CD4-positive, alpha-beta T cell treated with Interleukin-17A for 1 hour (primary cell): ENCODE results near the gene ZNF385C.

ENCODE experiments used
- DNase-seq: peaks from one replicate; pipeline ENCODE4 v3.0.0-alpha.2; 2020

Gene ZNF385C

DNA sequence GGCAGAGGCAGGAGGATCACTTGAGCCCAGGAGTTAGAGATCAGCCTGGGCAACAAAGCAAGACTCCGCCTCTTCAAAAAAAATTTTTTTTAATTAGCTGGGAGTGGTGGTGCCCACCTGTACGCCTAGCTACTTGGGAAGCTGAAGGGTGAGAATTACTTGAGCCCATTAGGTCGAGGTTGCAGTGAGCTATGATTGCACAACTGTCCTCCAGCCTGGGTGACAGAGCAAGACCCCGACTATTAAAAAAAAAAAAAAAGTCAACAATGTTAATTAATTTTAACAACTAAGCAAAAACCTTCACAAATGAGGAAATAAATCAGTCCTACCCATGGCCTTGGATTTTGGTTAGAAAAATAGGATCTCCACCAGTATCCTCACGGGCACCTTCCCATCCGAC is 8.9 kb upstream of the ZNF385C start:
- DNase-seq, result no peak

DNA sequence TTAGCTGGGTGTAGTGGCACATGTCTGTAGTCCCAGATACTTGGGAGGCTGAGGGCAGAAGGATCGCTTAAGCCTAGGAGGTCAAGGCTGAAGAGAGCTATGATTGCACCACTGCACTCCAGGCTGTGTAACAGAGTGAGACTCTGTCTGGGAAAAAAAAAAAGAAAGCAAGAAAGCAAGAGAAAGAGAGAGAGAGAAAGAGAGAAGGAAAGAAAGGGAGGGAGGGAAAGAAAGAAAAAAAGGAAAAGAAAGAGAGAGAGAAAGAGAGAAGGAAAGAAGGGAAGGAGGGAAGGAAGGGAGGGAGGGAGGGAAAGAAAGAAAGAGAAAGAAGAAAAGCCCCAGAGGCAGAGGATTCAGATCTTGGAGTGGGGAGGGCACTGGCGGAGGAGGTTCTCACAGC is 7.7 kb upstream of the ZNF385C start:
- no peak for DNase-seq

DNA sequence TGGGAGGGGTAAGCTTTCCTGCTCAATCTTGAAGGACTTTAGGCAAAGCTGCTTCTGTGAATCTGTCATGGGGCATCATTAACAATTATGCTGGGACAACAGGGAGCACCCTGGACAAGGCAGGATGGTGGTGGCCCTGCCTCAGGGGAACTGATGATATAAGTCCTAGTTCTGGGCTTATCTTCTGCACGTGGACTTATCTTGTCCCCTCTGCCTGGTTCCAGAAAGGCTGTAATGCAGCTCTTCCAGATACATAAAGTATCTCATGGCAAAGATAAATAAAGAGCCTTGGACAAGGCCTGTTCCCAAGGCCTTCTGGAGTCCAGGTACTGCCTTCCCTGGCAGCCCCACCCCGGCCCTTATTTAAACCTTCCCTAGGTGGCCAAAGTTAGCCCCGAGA is 6.0 kb upstream of the ZNF385C start:
- no peak for DNase-seq

DNA sequence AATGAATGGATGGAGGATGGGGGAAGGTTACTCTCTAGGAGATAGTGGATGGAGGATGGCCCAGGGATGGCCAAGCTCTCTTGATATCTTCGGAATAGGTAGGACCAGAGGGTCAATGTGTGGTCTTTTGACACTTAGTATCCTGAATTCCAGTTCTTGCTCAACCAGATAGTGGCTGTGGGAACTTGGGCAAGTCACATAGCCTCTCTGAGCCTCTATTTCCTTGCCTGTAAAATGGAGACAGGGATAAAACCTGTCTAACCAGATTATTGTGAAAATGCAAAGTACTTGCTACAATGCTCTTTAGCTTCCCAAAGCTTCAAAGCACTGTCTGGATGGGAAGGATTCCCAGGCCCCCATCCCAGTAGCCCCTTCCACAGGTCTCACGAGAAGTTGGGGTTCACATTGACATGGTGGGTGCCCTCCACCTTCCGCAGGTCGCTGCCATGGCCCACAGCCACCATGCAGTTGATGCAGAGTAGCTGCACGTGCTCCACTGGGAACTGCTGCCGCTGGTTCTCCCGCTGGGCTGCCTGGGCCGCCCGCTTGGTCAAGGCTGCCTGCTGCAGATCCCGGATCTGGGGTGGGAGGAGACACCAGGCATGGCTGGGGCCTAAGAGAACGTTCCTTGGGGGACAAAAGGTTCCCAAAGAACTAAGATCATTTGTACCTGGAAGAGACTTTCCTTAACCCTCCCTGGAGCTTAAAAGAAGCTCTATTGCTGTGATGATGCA is 5.1 kb upstream of the ZNF385C start:
- no peak for DNase-seq

- DNase-seq, result peak; percentile 63
Observed at GRCh38 chr17:42101513-42102292, 3.4 kb upstream of the ZNF385C start.

DNA sequence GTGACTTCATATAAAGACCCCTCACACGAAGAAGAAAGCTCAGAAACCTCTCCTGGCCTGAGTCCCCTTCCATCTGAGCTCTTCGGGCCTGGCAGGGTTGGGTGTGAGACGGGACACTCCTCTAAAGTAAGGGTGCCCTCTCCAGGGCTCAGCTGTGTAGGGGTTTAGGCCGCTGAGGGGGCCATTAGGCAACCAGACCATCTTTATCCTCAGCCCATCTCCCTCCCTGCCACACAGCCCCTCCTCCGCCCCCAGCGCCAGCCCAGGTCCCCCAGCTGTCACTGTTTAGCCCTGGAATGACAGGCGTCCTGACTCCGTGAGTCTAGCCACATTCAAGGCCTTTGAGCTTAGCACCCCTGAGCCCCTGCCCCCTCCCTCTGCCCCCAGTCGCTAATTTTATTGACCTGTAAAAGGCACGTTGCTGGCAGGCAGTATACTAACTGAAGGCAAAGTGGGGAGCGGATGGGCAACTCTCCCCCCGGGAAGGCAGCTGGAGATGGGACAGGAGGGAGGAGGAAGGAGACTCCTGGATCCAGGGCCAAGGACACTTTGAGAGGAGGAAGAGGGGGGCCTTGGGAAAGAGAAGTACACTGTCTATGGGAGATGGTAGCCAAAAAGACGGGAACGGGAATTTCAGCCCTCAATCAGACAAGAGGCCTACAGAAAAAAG is 592 bp upstream of the ZNF385C start:
- DNase-seq, result no peak

- DNase-seq, result no peak
Observed at GRCh38 chr17:42096360-42097111, 1.7 kb downstream of the ZNF385C start.

- no peak for DNase-seq
Observed at GRCh38 chr17:42094375-42095069, 3.8 kb downstream of the ZNF385C start.

GRCh38 chr17:42092939-42093338 is 5.3 kb downstream of the ZNF385C start:
- no peak for DNase-seq

DNA sequence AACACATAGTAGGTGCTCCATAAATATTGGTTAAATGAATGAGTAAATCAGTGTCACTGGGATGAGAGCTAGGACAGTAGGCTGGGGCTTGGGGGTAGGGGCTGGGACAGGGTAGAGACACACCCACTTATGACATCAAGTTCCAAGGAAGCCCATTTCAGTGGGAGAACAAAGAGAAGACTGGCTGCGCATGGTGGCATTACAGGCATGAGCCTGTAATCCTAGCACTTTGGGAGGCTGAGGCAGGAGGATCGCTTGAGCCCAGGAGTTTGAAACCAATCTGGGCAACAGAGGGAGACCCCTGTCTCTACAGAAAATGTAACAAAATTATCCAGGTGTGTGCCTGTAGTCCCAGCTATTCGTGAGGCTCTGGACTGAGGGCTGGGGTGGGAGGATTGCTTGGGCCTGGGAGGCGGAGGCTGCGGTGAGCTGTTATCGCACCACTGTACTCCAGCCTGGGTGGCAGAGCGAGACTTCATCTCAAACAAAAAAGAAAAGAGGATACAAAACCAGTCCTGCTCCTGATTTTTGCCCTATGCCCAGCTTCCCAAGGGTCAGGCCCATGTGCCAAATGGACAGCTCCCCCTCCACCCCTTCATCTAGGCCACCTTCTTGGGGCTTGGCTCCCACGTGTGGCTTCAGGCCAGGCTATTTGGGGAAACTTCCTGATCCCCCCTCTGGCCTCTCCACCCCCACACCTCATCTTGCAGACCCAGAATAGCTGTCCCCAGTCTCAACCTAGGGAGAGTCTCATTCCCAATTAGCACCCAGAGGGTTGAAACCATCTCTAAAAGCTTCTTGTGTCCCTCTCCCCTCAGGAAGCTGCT is 7.1 kb downstream of the ZNF385C start:
- no peak for DNase-seq

GRCh38 chr17:42088736-42089135 is 9.5 kb downstream of the ZNF385C start:
- no peak for DNase-seq

GRCh38 chr17:42087736-42088705 is 10.3 kb downstream of the ZNF385C start:
- no peak for DNase-seq

- DNase-seq, result no peak
Observed at GRCh38 chr17:42087042-42087701, 11.1 kb downstream of the ZNF385C start.

- no peak for DNase-seq
Observed at GRCh38 chr17:42081516-42082129, 16.6 kb downstream of the ZNF385C start.

- no peak for DNase-seq
Observed at GRCh38 chr17:42079541-42079940, 18.7 kb downstream of the ZNF385C start.

GRCh38 chr17:42078396-42079043 is 19.8 kb downstream of the ZNF385C start:
- DNase-seq, result no peak

DNA sequence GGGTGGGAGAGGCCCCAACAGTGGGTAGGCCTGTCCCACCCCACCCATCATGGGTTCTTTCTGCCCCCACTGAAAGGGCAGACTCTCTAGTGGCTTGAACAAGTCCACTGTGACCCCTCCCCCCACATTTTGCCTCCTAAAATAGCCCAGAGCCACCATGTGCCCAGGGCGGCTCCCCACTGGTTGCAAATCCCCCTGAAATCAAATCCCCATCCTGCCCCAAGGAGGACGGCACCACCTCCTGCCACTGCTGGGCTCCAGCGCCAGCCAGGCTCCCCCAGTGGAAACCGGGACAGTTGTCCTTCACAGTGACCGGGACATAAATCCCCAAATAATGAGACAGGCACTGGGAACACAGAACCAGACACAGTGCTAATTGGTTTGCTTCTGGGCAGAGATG is 20.5 kb downstream of the ZNF385C start:
- DNase-seq, result no peak

DNA sequence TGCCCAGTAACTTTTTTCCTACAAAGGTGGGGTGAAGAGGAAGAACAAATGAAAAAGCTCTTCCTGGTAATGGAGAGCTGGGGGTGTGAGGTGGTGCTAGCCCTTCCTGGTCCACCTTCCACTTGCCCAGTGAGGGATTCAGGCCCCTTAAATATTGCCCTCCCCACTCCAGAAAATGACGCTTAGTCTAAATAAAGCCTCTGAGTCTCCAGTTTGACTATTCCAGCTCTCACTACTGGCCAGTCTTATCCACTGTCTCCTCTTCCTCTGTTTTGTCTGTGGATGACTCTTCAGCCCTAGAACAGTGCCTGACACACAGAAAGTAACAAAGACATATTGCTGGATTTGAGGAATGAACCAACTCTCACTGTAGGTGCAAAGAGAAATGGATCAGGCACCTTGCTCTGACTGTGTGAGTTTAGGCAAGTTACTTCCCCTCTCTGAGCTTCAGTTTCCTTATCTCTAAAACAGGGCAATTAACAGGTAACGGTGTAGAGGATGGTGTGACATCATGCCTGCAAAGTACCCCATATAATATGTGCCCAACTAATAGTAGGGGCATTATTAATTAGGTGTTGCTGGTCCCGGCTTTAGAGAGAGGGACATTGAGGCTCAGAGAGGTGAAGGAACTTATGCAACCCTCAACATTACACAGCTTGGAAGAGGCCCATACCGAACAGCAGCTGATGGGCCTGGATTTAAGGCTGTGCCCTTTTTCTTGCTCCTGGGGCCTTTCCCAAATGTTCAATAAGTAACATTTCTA is 21.3 kb downstream of the ZNF385C start:
- DNase-seq, result no peak
